DMS79 (cell line): ENCODE results near the gene RPS10.

Experiments
- DNase-seq: peaks from one replicate; lab custom pipeline; 2025; lab: John Stamatoyannopoulos, UW

RPS10 gene

DNA sequence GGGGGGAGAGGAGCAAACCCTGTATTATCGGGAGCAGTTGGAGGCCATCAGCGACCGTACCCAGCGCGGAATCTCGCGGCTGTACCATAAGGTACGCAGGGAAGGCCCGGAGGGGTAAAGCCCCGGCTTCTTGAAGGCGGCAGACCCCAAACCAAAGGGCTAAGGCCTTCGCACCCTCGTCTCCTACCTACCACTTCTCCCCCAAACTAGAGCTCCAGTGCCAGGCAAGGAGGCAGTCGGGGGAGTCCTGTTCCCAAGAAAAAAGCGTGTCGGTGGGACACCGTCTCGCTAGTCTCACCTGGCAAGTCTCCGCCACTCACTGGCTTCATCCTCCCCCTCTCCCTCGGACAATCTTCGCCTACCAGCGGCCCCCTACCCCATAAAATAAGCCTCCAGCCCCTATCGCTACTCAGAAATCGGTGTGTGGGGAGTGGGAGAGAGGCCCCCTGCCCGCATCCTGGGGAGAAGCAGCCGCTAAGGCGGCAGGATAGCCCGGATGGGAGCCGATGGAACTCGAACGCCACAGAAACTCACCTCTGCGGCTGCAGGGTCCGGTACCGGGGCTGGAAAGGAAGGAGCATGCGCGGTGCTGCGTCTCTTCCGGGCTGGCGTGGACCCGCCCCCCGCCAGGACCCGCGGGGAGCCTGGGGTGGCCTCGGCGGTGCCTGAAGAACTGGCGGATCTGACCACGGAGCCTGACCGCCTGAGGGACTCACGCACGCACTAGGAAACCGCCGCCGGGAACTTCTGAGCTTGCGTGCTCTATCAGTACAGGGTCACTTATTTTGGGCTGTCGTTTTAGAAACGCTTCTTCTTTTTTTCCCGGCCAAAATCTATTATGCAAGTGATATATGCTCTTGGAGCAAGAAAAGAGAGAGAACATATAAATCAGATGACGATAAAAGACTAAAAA is at the start of gene RPS10:
RPS10 (minus strand) TSS at position 572 of the 913 bp plus-strand sequence. CDS start 848 bp downstream, outside the sequence.
- peak; percentile 72 for DNase-seq

DNA sequence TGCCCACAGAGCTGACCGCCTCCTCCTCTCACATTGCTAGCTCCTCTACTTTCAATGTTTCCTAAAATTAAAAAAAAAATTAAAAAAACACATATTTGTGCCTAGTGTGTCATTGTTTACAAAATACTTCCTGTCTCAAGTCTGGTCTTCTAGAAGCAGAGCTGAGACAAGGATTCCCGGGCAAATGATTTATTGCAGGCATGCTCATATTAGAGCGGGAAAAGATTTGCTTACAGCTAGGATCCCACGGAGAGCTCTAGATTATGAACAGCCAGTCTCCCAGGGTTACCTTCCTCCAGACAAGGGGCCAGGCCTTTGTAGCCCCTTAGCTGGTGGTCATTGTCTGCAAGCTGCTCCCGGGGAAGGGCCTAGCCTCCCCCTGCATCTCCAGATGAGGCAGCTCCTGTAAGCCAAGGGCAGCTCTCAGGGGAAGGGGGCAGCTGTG is 49.4 kb upstream of the RPS10 start:
- DNase-seq, result no peak

GRCh38 chr6:34474754-34475153 is 48.9 kb upstream of the RPS10 start:
- DNase-seq, result no peak

GRCh38 chr6:34473967-34474366 is 48.1 kb upstream of the RPS10 start:
- DNase-seq, result no peak

- DNase-seq, result no peak
These were observed 46.6 kb upstream of the RPS10 start for GRCh38 chr6:34472425-34472824.

GRCh38 chr6:34469499-34469898 is 43.6 kb upstream of the RPS10 start:
- no peak for DNase-seq

GRCh38 chr6:34468378-34468892 is 42.6 kb upstream of the RPS10 start:
- DNase-seq, result no peak

DNA sequence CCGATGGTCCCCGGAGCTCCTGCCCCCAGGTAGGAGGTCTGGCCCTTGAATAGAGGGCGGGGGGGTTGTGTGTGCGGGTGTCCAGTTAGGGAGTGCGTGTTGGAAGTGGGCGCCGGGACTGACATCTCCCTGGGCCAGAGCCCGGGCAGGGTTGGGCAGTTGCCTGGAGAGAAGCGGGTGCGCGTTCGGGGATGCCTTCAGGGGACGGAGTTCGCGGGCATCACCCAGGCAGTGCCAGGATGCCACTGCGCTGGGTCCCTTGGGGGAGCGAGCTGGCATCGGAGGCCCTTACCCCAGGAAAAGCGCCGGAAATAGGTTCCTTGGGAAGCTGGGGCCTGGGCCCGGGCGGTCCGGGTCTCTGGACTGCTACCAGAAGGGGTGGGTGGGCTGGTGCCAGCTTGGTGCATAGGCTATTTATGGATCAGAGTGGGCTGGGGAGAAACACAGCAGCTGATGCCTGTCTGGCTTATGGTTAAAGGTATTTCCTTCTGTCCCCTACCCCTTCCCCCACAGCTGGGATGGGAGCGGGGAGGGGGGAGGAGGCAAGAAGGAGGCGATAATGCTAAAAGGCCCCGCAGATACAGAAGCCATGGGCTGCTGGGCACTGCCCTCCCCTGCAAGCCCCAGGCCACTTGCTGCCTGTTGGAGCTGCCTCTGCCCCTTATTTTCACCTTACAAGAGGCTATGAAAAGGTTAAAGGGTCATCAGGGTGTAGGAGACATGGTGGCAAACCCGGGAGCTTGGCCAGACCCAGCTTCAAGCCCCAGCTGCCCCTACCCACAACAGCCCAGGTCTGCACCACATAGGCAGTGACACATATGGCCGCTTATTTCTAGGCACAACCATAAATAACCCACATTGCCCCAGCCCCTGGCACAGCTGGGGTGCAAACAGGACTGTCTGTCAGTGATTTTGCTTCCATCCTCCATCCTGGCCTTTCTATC is 40.6 kb upstream of the RPS10 start:
- no peak for DNase-seq

DNA sequence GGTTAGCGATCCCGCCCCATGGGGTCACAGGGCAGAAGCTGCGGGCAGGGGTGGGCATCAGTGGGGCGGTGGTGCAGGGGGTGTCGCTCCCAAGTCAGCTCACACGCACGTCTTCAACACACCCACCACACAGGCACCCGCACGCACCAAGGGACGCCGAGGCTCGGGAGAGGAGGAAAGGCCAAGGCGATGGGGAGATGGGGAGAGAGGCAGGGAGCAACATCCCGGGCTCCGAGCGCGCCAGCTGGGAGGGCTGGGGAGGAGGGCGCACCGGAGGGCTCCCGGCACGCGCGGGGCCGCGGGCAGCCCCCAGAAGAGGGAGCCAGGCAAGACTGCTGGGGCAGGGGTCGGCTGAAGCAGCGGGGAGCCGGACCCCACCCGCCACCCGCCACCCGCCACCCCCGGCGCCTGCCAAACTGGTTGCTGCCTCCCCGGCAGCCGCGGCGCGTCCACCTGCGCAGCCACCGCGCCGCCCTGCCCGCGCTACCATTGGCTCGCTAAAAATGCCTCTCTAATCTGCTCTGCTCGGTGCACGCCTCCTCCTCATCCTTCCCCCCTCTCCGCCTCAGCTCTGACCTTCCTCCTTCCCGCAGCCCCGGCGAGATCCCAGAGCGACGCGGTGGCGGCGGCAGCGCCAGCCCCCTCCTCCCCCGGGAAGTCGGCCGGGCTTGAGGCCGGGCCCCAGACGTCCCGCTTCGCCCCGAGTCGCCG is 39.8 kb upstream of the RPS10 start, which contains the start of gene PACSIN1:
PACSIN1 (plus strand) TSS at position 546 of the 711 bp plus-strand sequence. CDS start 60,230 bp downstream, outside the sequence.
- DNase-seq, result no peak

DNA sequence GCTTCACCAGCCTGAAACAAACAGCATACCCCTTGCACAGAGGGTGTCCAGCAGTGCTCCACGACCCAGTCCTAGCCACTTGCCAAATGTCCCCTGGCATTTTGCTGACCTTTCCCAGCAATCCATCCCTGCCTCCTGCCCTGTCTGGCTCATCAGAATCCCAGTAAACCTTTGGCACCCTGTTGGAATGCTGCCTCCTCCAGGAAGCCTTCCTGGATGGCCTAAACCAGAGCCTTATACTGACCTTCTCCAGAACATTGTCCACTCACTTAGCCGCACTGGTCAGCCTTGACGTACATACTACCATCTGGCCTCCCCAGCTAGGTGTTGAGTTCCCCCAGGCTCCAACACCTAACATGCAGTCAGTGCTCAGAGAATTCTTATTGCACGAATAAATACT is 38.0 kb upstream of the RPS10 start:
- no peak for DNase-seq

GRCh38 chr6:34463299-34463698 is 37.4 kb upstream of the RPS10 start:
- no peak for DNase-seq

- DNase-seq, result peak; percentile 42
These were observed 36.7 kb upstream of the RPS10 start for GRCh38 chr6:34462551-34462971.

DNA sequence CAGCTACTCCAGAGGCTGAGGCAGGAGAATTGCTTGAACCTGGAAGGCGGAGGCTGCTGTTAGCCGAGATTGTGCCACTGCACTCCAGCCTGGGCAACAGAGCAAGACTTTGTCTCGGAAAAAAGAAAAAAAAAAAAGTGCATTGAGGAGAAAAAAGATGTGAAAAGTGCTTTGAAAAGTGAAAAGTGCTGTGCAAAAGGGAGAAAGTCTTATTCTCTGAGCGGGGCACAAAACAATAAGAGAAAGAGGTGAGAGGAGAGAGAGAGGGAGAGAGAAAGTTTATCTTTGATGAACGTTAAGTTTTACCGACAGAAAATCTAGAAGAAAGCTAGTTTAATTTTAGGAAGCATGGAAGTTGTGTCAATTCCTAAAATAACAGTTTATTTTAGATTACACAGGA is 36.1 kb upstream of the RPS10 start:
- DNase-seq, result no peak

- no peak for DNase-seq
These were observed 35.1 kb upstream of the RPS10 start for GRCh38 chr6:34460796-34461507.

DNA sequence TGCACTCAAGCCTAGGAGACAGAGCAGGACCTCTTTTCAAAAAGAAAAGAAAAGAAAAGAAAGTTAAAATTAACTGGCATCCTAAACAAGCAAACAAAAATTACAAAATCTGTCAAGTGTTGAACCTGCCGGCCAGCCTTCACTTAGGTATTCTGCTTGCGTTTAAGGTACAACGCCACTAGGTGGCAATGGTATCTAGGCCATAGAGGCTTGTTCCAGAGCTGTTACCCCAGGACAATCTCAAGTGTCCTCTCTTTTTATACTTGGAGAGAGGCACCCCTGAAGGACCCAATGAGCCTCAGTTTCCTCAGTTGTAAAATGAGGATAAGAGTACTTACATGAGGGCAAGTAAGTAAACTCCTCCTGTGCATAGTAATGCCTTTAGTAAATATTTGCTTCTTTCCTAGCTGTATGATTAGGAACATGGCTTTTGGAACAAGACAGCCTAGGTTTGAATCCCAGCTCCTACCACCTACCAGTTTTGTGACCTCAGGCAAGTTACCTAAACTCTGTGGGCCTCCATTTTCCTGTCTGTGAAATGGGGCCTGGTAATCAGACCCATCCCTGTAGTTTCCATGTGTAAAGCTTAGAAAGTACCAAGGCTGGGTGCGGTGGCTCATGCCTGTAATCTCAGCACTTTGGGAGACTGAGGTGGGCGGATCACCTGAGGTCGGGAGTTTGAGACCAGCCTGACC is 34.2 kb upstream of the RPS10 start:
- DNase-seq, result no peak

DNA sequence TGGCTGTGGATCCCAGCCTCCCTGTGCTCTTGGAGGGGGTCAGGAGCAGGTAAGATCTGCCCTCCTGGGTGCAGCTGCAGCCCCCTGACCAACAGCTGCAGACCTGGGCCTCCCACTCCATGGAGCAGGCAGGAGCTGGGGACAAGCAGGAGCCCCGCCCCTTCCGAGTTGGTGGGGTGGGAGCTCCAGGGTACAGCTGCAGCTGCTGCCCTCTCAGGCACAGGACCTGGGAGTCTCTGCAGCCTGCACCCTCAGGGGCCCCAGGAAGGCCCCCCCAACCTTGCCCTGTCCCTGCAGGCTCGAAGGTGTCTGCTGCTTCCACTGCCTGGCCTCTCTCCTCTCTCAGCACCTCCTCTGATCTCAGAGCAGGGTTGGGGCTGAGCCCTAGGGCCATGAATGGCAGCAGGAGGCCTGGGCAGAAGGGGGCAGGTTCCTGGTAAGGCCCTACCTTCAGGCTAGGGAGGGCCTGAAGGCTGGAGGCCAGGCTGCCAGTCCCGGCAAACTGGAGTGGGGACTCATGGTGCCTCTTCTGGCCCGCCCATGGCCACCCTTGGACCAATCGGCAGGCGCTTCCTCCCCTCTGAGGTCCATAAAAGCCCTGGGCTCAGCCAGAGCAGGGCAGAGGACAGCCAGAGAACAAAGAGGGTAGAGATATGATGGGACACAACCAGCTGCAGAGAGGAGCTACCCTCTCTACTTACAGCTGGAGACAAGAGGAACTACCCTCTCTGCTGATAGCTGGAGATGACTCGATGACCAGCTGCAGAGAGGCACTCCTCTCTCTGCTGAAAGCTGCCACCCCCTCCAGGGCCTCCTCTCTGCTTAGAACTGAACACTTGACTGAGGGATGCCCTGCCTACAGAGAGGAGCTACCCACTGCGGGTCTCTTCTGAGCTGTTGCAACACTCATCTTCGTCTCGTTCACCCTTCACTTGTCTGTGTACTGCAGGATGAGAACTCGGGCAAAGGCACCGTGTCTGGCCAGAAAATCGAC is 32.2 kb upstream of the RPS10 start:
- DNase-seq, result no peak

DNA sequence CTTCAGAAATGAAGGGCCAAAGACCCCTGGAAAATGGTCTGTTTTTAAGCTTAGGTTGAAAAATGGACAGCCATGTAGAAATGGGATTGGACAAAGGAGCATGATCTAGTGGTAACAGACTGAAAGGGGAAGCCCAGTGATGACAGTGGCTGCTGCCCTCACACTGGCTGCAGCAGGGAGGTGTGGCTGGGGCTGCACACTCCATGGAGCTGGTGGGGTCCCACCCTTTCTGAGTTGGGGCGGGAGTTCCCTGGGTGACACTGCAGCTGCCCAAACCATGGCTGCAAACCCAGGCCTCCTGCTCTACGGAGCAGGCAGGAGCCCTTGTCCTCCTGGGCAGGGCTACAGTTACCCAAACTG is 31.5 kb upstream of the RPS10 start:
- no peak for DNase-seq

DNA sequence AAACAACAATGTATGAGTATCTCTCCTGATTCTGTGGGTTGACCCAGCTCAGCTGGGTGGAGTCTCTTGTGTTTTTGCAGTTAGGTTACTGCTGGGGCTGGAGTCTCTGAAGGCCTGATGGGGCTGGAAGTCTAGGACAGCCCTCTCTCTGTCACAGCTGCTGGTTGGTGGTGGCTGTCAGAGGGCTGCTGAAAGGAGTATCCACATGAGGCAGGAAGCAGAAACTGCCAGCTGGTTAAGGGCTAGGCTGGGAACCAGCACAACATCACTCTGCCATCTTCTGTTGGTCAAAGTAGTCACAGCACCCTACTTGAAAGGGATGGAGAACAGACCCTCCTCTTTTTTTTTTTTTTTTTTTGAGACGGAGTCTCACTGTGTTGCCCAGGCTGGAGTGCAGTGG is 30.0 kb upstream of the RPS10 start:
- no peak for DNase-seq

DNA sequence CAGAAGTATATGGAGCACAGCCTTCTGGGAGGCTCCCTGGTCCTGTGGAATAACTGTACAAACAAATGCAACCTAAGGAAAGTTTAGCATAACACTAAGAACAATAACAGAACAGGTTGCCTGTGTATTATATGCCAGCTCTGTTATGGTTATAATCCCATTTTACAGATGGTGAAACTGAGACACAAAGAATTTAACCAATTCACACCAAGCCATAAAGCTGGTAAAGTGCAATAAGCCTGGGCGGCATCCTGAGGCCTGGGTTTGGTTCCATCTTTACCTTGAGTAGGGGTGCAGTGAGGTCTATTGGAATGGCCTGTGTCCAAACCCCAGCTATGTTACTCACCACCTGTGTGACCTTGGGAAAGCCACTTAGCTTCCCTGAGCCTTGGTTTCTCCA is 25.3 kb upstream of the RPS10 start:
- no peak for DNase-seq
